SK-N-SH treated with all-trans-retinoic acid at 6 μM for 48 hours (cell line): ENCODE data around the gene ACE.

ENCODE experiments used
- ATAC-seq: fragments of 200-7000 bp; cut with Tn5 transposase; 3 replicates; pipeline ENCODE4 v1.9.1; 2020; ENCODE audit warnings: mild to moderate bottlenecking, moderate library complexity
- ARNTL ChIP-seq: fragments of 450-650 bp; formaldehyde crosslinking; IDR thresholded peaks from 2 replicates; pipeline ENCODE4 v1.5.0; 2020; ENCODE audit warnings: low read depth, mild to moderate bottlenecking, moderate library complexity, borderline replicate concordance
- BACH2 ChIP-seq: fragments of 250-450 bp; sonication (Bioruptor Pico); IDR thresholded peaks from 2 replicates; pipeline ENCODE4 v1.9.0; 2021; ENCODE audit warnings: mild to moderate bottlenecking, borderline replicate concordance
- CREB5 ChIP-seq: fragments of 250-450 bp; sonication (Bioruptor Pico); IDR thresholded peaks from 2 replicates; pipeline ENCODE4 v1.5.1; 2020; ENCODE audit warnings: low read depth, mild to moderate bottlenecking, moderate library complexity
- CSDC2 ChIP-seq: fragments of 250-450 bp; sonication (Bioruptor Pico); IDR thresholded peaks from 2 replicates; pipeline ENCODE4 v1.5.0; 2020; ENCODE audit warnings: mild to moderate bottlenecking, moderate library complexity
- CSRNP3 ChIP-seq: fragments of 250-450 bp; sonication (Bioruptor Pico); IDR thresholded peaks from 2 replicates; pipeline ENCODE4 v1.5.1; 2021; ENCODE audit warnings: mild to moderate bottlenecking, moderate library complexity
- GLIS3 ChIP-seq: fragments of 250-450 bp; sonication (Bioruptor Pico); IDR thresholded peaks from 2 replicates; pipeline ENCODE4 v1.5.0; 2020; ENCODE audit warnings: mild to moderate bottlenecking, moderate library complexity
- ISL1 ChIP-seq: fragments of 250-450 bp; sonication (Bioruptor Pico); IDR thresholded peaks from 2 replicates; pipeline ENCODE4 v2.1.2; 2022; ENCODE audit warnings: mild to moderate bottlenecking, moderate library complexity
- PATZ1 ChIP-seq: fragments of 250-450 bp; sonication (Bioruptor Pico); IDR thresholded peaks from 2 replicates; pipeline ENCODE4 v1.8.0; 2020; ENCODE audit warnings: mild to moderate bottlenecking, moderate library complexity, borderline replicate concordance
- POU6F1 ChIP-seq: fragments of 250-450 bp; sonication (Bioruptor Pico); IDR thresholded peaks from 2 replicates; pipeline ENCODE4 v1.8.0; 2021; ENCODE audit warnings: low read depth, mild to moderate bottlenecking, moderate library complexity, borderline replicate concordance
- PPARA ChIP-seq: fragments of 250-450 bp; sonication (Bioruptor Pico); IDR thresholded peaks from 2 replicates; pipeline ENCODE4 v1.5.0; 2020; ENCODE audit warnings: mild to moderate bottlenecking, borderline replicate concordance
- SNAI2 ChIP-seq: fragments of 250-450 bp; sonication (Bioruptor Pico); IDR thresholded peaks from 2 replicates; pipeline ENCODE4 v1.5.0; 2020; ENCODE audit warnings: mild to moderate bottlenecking, moderate library complexity
- TCF4 ChIP-seq: fragments of 250-450 bp; sonication (Bioruptor Pico); IDR thresholded peaks from 2 replicates; pipeline ENCODE4 v1.8.0; 2021; ENCODE audit warnings: mild to moderate bottlenecking, moderate library complexity, borderline replicate concordance
- TOX ChIP-seq: fragments of 250-450 bp; sonication (Bioruptor Pico); IDR thresholded peaks from 2 replicates; pipeline ENCODE4 v1.8.0; 2021; ENCODE audit warnings: mild to moderate bottlenecking, moderate library complexity, borderline replicate concordance
- TSHZ2 ChIP-seq: fragments of 250-450 bp; sonication (Bioruptor Pico); IDR thresholded peaks from 2 replicates; pipeline ENCODE4 v1.5.0; 2020; ENCODE audit warnings: mild to moderate bottlenecking, moderate library complexity
- ZC3H10 ChIP-seq: fragments of 250-450 bp; sonication (Bioruptor Pico); IDR thresholded peaks from 2 replicates; pipeline ENCODE4 v1.5.1; 2021; ENCODE audit warnings: mild to moderate bottlenecking, moderate library complexity
- ZFP3 ChIP-seq: fragments of 250-450 bp; sonication (Bioruptor Pico); IDR thresholded peaks from 2 replicates; pipeline ENCODE4 v1.5.0; 2020; ENCODE audit warnings: mild to moderate bottlenecking, moderate library complexity
- ZFP30 ChIP-seq: fragments of 450-650 bp; formaldehyde crosslinking; IDR thresholded peaks from 2 replicates; pipeline ENCODE4 v1.5.0; 2022; ENCODE audit warnings: mild to moderate bottlenecking, moderate library complexity
- ZNF565 ChIP-seq: fragments of 450-650 bp; formaldehyde crosslinking; conservative IDR thresholded peaks from 2 replicates; pipeline ENCODE4 v1.5.0; 2020; ENCODE audit warnings: low read depth, mild to moderate bottlenecking, moderate library complexity
- ZNF70 ChIP-seq: fragments of 450-650 bp; formaldehyde crosslinking; IDR thresholded peaks from 2 replicates; pipeline ENCODE4 v1.5.0; 2020; ENCODE audit warnings: mild to moderate bottlenecking, moderate library complexity
- ZNF8 ChIP-seq: fragments of 450-650 bp; formaldehyde crosslinking; IDR thresholded peaks from 2 replicates; pipeline ENCODE4 v1.5.0; 2020; ENCODE audit warnings: mild to moderate bottlenecking, moderate library complexity

Gene ACE

GRCh38 chr17:63492940-63493339 lies 16.1 kb downstream of the ACE start:
- ATAC-seq = no peak
- no peak for TF ChIP-seq ZNF565 (CRISPR knock-in tag)
- no peak for TF ChIP-seq CREB5 (CRISPR knock-in tag)
- TF ChIP-seq ZC3H10 = no peak
- TF ChIP-seq TSHZ2 = no peak
- TF ChIP-seq CSRNP3 (CRISPR knock-in tag) = no peak
- no peak for TF ChIP-seq PPARA (CRISPR knock-in tag)
- no peak for TF ChIP-seq ZNF8 (CRISPR knock-in tag)
- no peak for TF ChIP-seq ARNTL (CRISPR knock-in tag)
- no peak for TF ChIP-seq POU6F1
- no peak for TF ChIP-seq ZFP30 (CRISPR knock-in tag)
- TF ChIP-seq PATZ1 (CRISPR knock-in tag) = no peak
- no peak for TF ChIP-seq BACH2 (CRISPR knock-in tag)
- TF ChIP-seq ZFP3 (CRISPR knock-in tag) = no peak

- TF ChIP-seq GLIS3 (CRISPR knock-in tag) (no peak), TOX (CRISPR knock-in tag) (no peak), ZFP30 (CRISPR knock-in tag) (no peak), ISL1 (CRISPR knock-in tag) (no peak), PATZ1 (CRISPR knock-in tag) (no peak), TSHZ2 (no peak), SNAI2 (CRISPR knock-in tag) (no peak), TCF4 (CRISPR knock-in tag) (no peak), ZNF70 (CRISPR knock-in tag) (no peak), PPARA (CRISPR knock-in tag) (no peak), POU6F1 (no peak), ARNTL (CRISPR knock-in tag) (no peak), ZNF8 (CRISPR knock-in tag) (no peak), ZC3H10 (no peak), CSDC2 (no peak)
- no peak for ATAC-seq
Measured at GRCh38 chr17:63493411-63493810, 16.6 kb downstream of the ACE start.
